Head of caudate nucleus (tissue), 42 donors: Measurements from ENCODE around the gene INPP4B.

Source experiments
- DNase-seq, 42 donors: peaks; one replicate each; pipeline versions ENCODE4 v3.0.0 to v3.0.0-alpha.2; 2020 to 2021; ENCODE audit warnings: mixed read lengths in 7 of 42
- intact Hi-C: fragments of 100-400 bp; cut with DNase I; formaldehyde crosslinking; loops from one replicate; pipeline ENCODE4 v1.15.0; 2022

The INPP4B gene

GRCh38 chr4:142607976-142608375, 238.1 kb downstream of the INPP4B start:
- intact Hi-C loops: no loop called here
- no peak for DNase-seq

- intact Hi-C loops: no loop called here
- DNase-seq: no peak
Observed at GRCh38 chr4:142600952-142601351, 245.1 kb downstream of the INPP4B start.

- intact Hi-C loops: no loop called here
Observed at GRCh38 chr4:142598132-142598531, 248.0 kb downstream of the INPP4B start.

GRCh38 chr4:142596595-142596994, 249.5 kb downstream of the INPP4B start:
- no peak for DNase-seq
- intact Hi-C loops: no loop called here

More at GRCh38 chr4:142598132-142598531, 248.0 kb downstream of the INPP4B start:
- DNase-seq: no peak

- no peak for DNase-seq
- intact Hi-C loops: no loop called here
Observed at GRCh38 chr4:142596121-142596520, 250.0 kb downstream of the INPP4B start.

GRCh38 chr4:142595222-142595871, 250.8 kb downstream of the INPP4B start:
- intact Hi-C loops: no loop called here
- DNase-seq: no peak

GRCh38 chr4:142585411-142585810, 260.7 kb downstream of the INPP4B start:
- peak in 1 of 42 donors; percentile 31 for DNase-seq
- intact Hi-C loops: no loop called here

GRCh38 chr4:142583708-142584107, 262.4 kb downstream of the INPP4B start:
- intact Hi-C loops: no loop called here
- DNase-seq: no peak

GRCh38 chr4:142582340-142582739, 263.8 kb downstream of the INPP4B start:
- peak in 3 of 42 donors; percentile 9 to 18 (median 17) for DNase-seq
- intact Hi-C loops: no loop called here

GRCh38 chr4:142581881-142582280, 264.2 kb downstream of the INPP4B start:
- intact Hi-C loops: no loop called here

GRCh38 chr4:142579443-142579842, 266.7 kb downstream of the INPP4B start:
- intact Hi-C loops: no loop called here
- no peak for DNase-seq

More at GRCh38 chr4:142581881-142582280, 264.2 kb downstream of the INPP4B start:
- no peak for DNase-seq

- no peak for DNase-seq
- intact Hi-C loops: no loop called here
Observed at GRCh38 chr4:142574306-142574705, 271.8 kb downstream of the INPP4B start.

GRCh38 chr4:142572071-142572470, 274.0 kb downstream of the INPP4B start:
- intact Hi-C loops: no loop called here
- peak in 7 of 42 donors; percentile 15 to 61 (median 32) for DNase-seq

- no peak for DNase-seq
- intact Hi-C loops: no loop called here
Observed at GRCh38 chr4:142567620-142568451, 278.3 kb downstream of the INPP4B start.

- intact Hi-C loops: no loop called here
- no peak for DNase-seq
Observed at GRCh38 chr4:142567199-142567598, 278.9 kb downstream of the INPP4B start.

- no peak for DNase-seq
- intact Hi-C loops: no loop called here
Observed at GRCh38 chr4:142566777-142567176, 279.3 kb downstream of the INPP4B start.

- intact Hi-C loops: no loop called here
- no peak for DNase-seq
Observed at GRCh38 chr4:142566243-142566642, 279.9 kb downstream of the INPP4B start.

- intact Hi-C loops: no loop called here
- DNase-seq: no peak
Observed at GRCh38 chr4:142565771-142566170, 280.3 kb downstream of the INPP4B start.

- no peak for DNase-seq
- intact Hi-C loops: no loop called here
Observed at GRCh38 chr4:142563682-142564291, 282.3 kb downstream of the INPP4B start.

- intact Hi-C loops: no loop called here
- DNase-seq: no peak
Observed at GRCh38 chr4:142559986-142560385, 286.1 kb downstream of the INPP4B start.
